GM12878 (cell line): ENCODE results near the gene ZNF627. TPM values are rescaled to one million over a fixed set of nuclear protein-coding genes. Genes with fewer than 3 reads are reported as not detected.

Experiments
- BCL3 ChIP-seq: IDR thresholded peaks from 2 replicates; pipeline ENCODE4 v1.6.1; 2011; ENCODE audit warnings: borderline replicate concordance, low read depth, mild to moderate bottlenecking, moderate library complexity, low read length; ENCODE audit not compliant: insufficient read depth, poor library complexity, severe bottlenecking
- CBX5 ChIP-seq: sonication (generic); IDR thresholded peaks from 2 replicates; pipeline ENCODE4 v1.6.1; 2016; ENCODE audit warnings: low read depth, moderate library complexity, mild to moderate bottlenecking, inconsistent platforms
- CUX1 ChIP-seq: IDR thresholded peaks from 2 replicates; pipeline ENCODE4 v1.6.1; 2012; ENCODE audit warnings: improper control_type of control experiment, low read depth, low read length; ENCODE audit not compliant: insufficient replicate concordance
- ETV6 ChIP-seq, 2 experiments: fragments of 450-650 bp in 1 of 2; IDR thresholded peaks in 1 of 2; conservative IDR thresholded peaks in 1 of 2; 2 replicates each; pipeline ENCODE4 v1.6.1; 2014; ENCODE audit warnings: antibody characterized with exemption in 1 of 2, borderline replicate concordance in 1 of 2, low read depth in 1 of 2, mild to moderate bottlenecking in 1 of 2, moderate library complexity in 1 of 2
- HDAC2 ChIP-seq: fragments of 200-600 bp; sonication (generic); IDR thresholded peaks from 2 replicates; pipeline ENCODE4 v1.6.1; 2017
- PML ChIP-seq: IDR thresholded peaks from 2 replicates; pipeline ENCODE4 v1.6.1; 2012; ENCODE audit warnings: low read length, inconsistent platforms
- RAD21 ChIP-seq: IDR thresholded peaks from 2 replicates; pipeline ENCODE4 v1.6.1; 2011; ENCODE audit warnings: mild to moderate bottlenecking, low read depth, low read length, moderate library complexity; ENCODE audit not compliant: insufficient read depth
- RAD51 ChIP-seq: fragments of 450-650 bp; IDR thresholded peaks from 2 replicates; pipeline ENCODE4 v1.6.1; 2016; ENCODE audit warnings: moderate library complexity, mild to moderate bottlenecking, inconsistent platforms
- RBBP5 ChIP-seq: fragments of 200-600 bp; sonication (generic); conservative IDR thresholded peaks from 2 replicates; pipeline ENCODE4 v1.6.1; 2016
- USF1 ChIP-seq: IDR thresholded peaks from 2 replicates; pipeline ENCODE4 v1.6.1; 2011; ENCODE audit warnings: borderline replicate concordance, low read depth, mild to moderate bottlenecking, moderate library complexity, mixed read lengths, low read length; ENCODE audit not compliant: insufficient read depth; ENCODE audit errors: extremely low read length
- ZBTB40 ChIP-seq: fragments of 450-650 bp; IDR thresholded peaks from 2 replicates; pipeline ENCODE4 v1.6.1; 2016; ENCODE audit warnings: mild to moderate bottlenecking, moderate library complexity, borderline replicate concordance
- ZNF24 ChIP-seq: fragments of 450-650 bp; IDR thresholded peaks from 2 replicates; pipeline ENCODE4 v1.6.1; 2017; ENCODE audit warnings: antibody characterized with exemption, mild to moderate bottlenecking
- ZNF622 ChIP-seq: fragments of 450-650 bp; IDR thresholded peaks from 2 replicates; pipeline ENCODE4 v1.6.1; 2017; ENCODE audit warnings: mild to moderate bottlenecking, inconsistent platforms
- ZNF687 ChIP-seq: fragments of 450-650 bp; IDR thresholded peaks from 2 replicates; pipeline ENCODE4 v1.6.1; 2017; ENCODE audit warnings: mild to moderate bottlenecking, moderate library complexity
- polyA plus RNA-seq, 11 experiments: library from polyadenylated mRNA; depleted of rRNA in 4 of 11; unstranded in 6 of 11; stranded (reverse) in 5 of 11; fragments of >200 nt; fragmentation: Nextera tagmentation in 4 of 11; fragmentation: Illumina TruSeq in 1 of 11; extraction: Ambion mirVana in 4 of 11; extraction: Trizol in 1 of 11; gene quantifications; 1 replicate in 1 of 11; 2 replicates in 10 of 11; pipeline versions ENCODE4 v1.2.1 to v1.2.3, GENCODE V29; 2011 to 2016; ENCODE audit warnings: inconsistent platforms in 2 of 11, missing spikeins in 2 of 11, low read depth in 1 of 11
- total RNA-seq, 4 experiments: library from RNA; depleted of rRNA in 3 of 4; stranded (reverse); fragments of >200 nt in 3 of 4; fragmentation: Illumina TruSeq in 1 of 4; extraction: Trizol in 1 of 4; gene quantifications; 2 replicates each; pipeline versions ENCODE4 v1.2.1 to v1.2.3, GENCODE V29; 2013 to 2021

ZNF627 gene
- total and polyA plus RNA-seq, 10 of the 15 experiments (the other 5 are each of a cell fraction or from before 2014, with no cell fraction given), result 5.1 to 13.7 (median 10.2) TPM

GRCh38 chr19:11581740-11582139 lies 15.5 kb upstream of the ZNF627 start (continued):
- TF ChIP-seq CUX1 (peak; percentile 82), HDAC2 (no peak), ZNF687 (no peak), RBBP5 (no peak), BCL3 (peak; percentile 78), PML (peak; percentile 32; the same call in 1 of the 2 replicates), ZNF24 (no peak), USF1 (no peak), RAD51 (no peak), RAD21 (no peak), CBX5 (peak; percentile 88; the same call in 1 of the 2 replicates), ZNF622 (no peak), ZBTB40 (no peak), ETV6 (conservative IDR thresholded peaks at IDR 0.05 in 1 of 2, IDR thresholded peaks at IDR 0.05 in 1 of 2; ENCODE audit: borderline replicate concordance in 1 of 2, low read depth in 1 of 2) (no peak)
